MM.1S (cell line): ENCODE measurements around the gene SETDB1.

Experiments
- DNase-seq: peaks from one replicate; pipeline ENCODE4 v3.0.0-alpha.2; 2015
- H2AFZ ChIP-seq: fragments of 300-600 bp; sonication (generic); 2 replicates; pipeline ENCODE4 v1.6.0; 2016; ENCODE audit warnings: antibody characterized with exemption, low read length
- H3F3A ChIP-seq: fragments of 300-600 bp; sonication (generic); 2 replicates; pipeline ENCODE4 v1.6.1; 2016; ENCODE audit warnings: mild to moderate bottlenecking, antibody characterized with exemption, low read length, moderate library complexity, mixed read lengths; ENCODE audit not compliant: insufficient read depth
- H3K27ac ChIP-seq: fragments of 300-600 bp; sonication (generic); 2 replicates; pipeline ENCODE4 v1.5.1; 2016; ENCODE audit warnings: mild to moderate bottlenecking, low read length
- H3K27me3 ChIP-seq: fragments of 300-600 bp; sonication (generic); replicated peaks from 2 replicates; pipeline ENCODE4 v1.6.0; 2016; ENCODE audit warnings: low read length; ENCODE audit not compliant: insufficient read depth
- H3K36me3 ChIP-seq: fragments of 300-600 bp; sonication (generic); replicated peaks from 2 replicates; pipeline ENCODE4 v1.6.1; 2016; ENCODE audit warnings: mild to moderate bottlenecking, low read length, mixed read lengths; ENCODE audit not compliant: insufficient read depth
- H3K4me1 ChIP-seq: fragments of 300-600 bp; sonication (generic); 2 replicates; pipeline ENCODE4 v1.6.1; 2016; ENCODE audit warnings: low read length, mixed read lengths
- H3K4me2 ChIP-seq: fragments of 300-600 bp; sonication (generic); 2 replicates; pipeline ENCODE4 v1.6.0; 2016; ENCODE audit warnings: low read depth, low read length
- H3K4me3 ChIP-seq: fragments of 300-600 bp; sonication (generic); 2 replicates; pipeline ENCODE4 v1.5.1; 2016; ENCODE audit warnings: low read length, mixed read lengths
- H3K79me2 ChIP-seq: fragments of 300-600 bp; sonication (generic); 2 replicates; pipeline ENCODE4 v1.6.1; 2016; ENCODE audit warnings: mixed run types, low read length, mixed read lengths
- H3K9ac ChIP-seq: fragments of 300-600 bp; sonication (generic); 2 replicates; pipeline ENCODE4 v1.6.1; 2016; ENCODE audit warnings: low read length, mixed read lengths
- H3K9me2 ChIP-seq: fragments of 300-600 bp; sonication (generic); replicated peaks from 2 replicates; pipeline ENCODE4 v1.6.1; 2016; ENCODE audit warnings: mild to moderate bottlenecking, low read length, mixed read lengths; ENCODE audit not compliant: insufficient read depth
- H3K9me3 ChIP-seq: fragments of 300-600 bp; sonication (generic); replicated peaks from 2 replicates; pipeline ENCODE4 v1.6.1; 2016; ENCODE audit warnings: mild to moderate bottlenecking, low read length, mixed read lengths; ENCODE audit not compliant: insufficient read depth
- H4K20me1 ChIP-seq: fragments of 300-600 bp; sonication (generic); 2 replicates; pipeline ENCODE4 v1.6.1; 2016; ENCODE audit warnings: mild to moderate bottlenecking, low read length, moderate library complexity, mixed read lengths; ENCODE audit not compliant: insufficient read depth
- CTCF ChIP-seq: fragments of 300-600 bp; sonication (generic); IDR thresholded peaks from 2 replicates; pipeline ENCODE4 v1.5.1; 2016; ENCODE audit warnings: antibody characterized with exemption, low read length, mixed read lengths
- EZH2 ChIP-seq: fragments of 300-600 bp; sonication (generic); optimal IDR thresholded peaks from 2 replicates; pipeline ENCODE3; 2017; ENCODE audit warnings: low read depth, mild to moderate bottlenecking, antibody characterized with exemption, low read length, mixed read lengths
- EZH2phosphoT487 ChIP-seq: fragments of 300-600 bp; sonication (generic); IDR thresholded peaks from 2 replicates; pipeline ENCODE4 v1.6.1; 2018; ENCODE audit warnings: antibody characterized with exemption, low read length

Gene SETDB1

GRCh38 chr1:151006327-151007052, 80.3 kb downstream of the SETDB1 start, which contains the start of gene MINDY1:
MINDY1 (minus strand) TSS chr1:151006902; CDS start chr1:151002617, 4,285 bp downstream.
- TF ChIP-seq EZH2 (no peak), EZH2phosphoT487 (no peak), CTCF (peak; percentile 70)
- H3K4me2 ChIP-seq, result peak within 1 kb of the TSS; percentile 85
- peaks cover 23% of the 10 kb centered on the region for H3K4me1 ChIP-seq
- H3K4me3 ChIP-seq, result peak within 1 kb of the TSS; percentile 82
- peak; percentile 79 for DNase-seq
- peak within 1 kb of the TSS; percentile 79 for H3K27ac ChIP-seq
- no peaks in the 10 kb centered on the region for H3K9me3 ChIP-seq
- no peaks in the 10 kb centered on the region for H4K20me1 ChIP-seq
- peak within 1 kb of the TSS; percentile 83 for H2AFZ ChIP-seq
- no peaks in the 10 kb centered on the region for H3K36me3 ChIP-seq
- no peaks in the 10 kb centered on the region for H3K27me3 ChIP-seq
- peaks cover 21% of the 10 kb centered on the region for H3F3A ChIP-seq
- peaks cover 26% of the 10 kb centered on the region; the same call in 1 of the 2 replicates for H3K79me2 ChIP-seq
- H3K9me2 ChIP-seq, result no peaks in the 10 kb centered on the region
- H3K9ac ChIP-seq, result peak within 1 kb of the TSS; percentile 75

GRCh38 chr1:151007853-151008243, 81.7 kb downstream of the SETDB1 start:
- Histone ChIP-seq H2AFZ (peak overlapping the region; percentile 62), H3K9me2 (no peaks in the 10 kb centered on the region)
- TF ChIP-seq EZH2 (no peak), EZH2phosphoT487 (no peak), CTCF (no peak)

GRCh38 chr1:151008244-151009205, 82.4 kb downstream of the SETDB1 start, which contains the start of gene PRUNE1:
PRUNE1 (plus strand) TSS chr1:151008449; CDS start chr1:151008633, 184 bp downstream.
- Histone ChIP-seq H3K9me3 (no peaks in the 10 kb centered on the region), H2AFZ (peak within 1 kb of the TSS; percentile 94), H3K79me2 (peaks cover 26% of the 10 kb centered on the region; the same call in 1 of the 2 replicates), H3K36me3 (no peaks in the 10 kb centered on the region), H4K20me1 (no peaks in the 10 kb centered on the region), H3K27me3 (no peaks in the 10 kb centered on the region), H3K4me1 (peaks cover 20% of the 10 kb centered on the region), H3K9me2 (no peaks in the 10 kb centered on the region), H3K9ac (peak within 1 kb of the TSS; percentile 75), H3K4me3 (peak within 1 kb of the TSS; percentile 82), H3F3A (peaks cover 21% of the 10 kb centered on the region), H3K4me2 (peak within 1 kb of the TSS; percentile 85), H3K27ac (peak within 1 kb of the TSS; percentile 79)
- DNase-seq, result peak; percentile 99
- TF ChIP-seq EZH2phosphoT487 (no peak), EZH2 (no peak), CTCF (no peak)

More at GRCh38 chr1:151007853-151008243, 81.7 kb downstream of the SETDB1 start:
- H3K27me3 ChIP-seq, result no peaks in the 10 kb centered on the region
- DNase-seq, result no peak
- peaks cover 23% of the 10 kb centered on the region for H3K4me1 ChIP-seq
- peak overlapping the region; percentile 79 for H3K27ac ChIP-seq
- no peaks in the 10 kb centered on the region for H3K9me3 ChIP-seq
- peaks cover 26% of the 10 kb centered on the region; the same call in 1 of the 2 replicates for H3K79me2 ChIP-seq
- H4K20me1 ChIP-seq, result no peaks in the 10 kb centered on the region
- H3K9ac ChIP-seq, result peak overlapping the region; percentile 75
- peak overlapping the region; percentile 82 for H3K4me3 ChIP-seq
- peaks cover 21% of the 10 kb centered on the region for H3F3A ChIP-seq
- H3K36me3 ChIP-seq, result no peaks in the 10 kb centered on the region
- H3K4me2 ChIP-seq, result peak overlapping the region; percentile 85
